Ovary (tissue), 9 donors: ENCODE results near the gene PIM1. TPM values are rescaled to one million over a fixed set of nuclear protein-coding genes. Genes with fewer than 3 reads are reported as not detected.

ENCODE experiments used
- DNase-seq, 5 donors: peaks; one replicate each; pipeline ENCODE4 v3.0.0-alpha.2; 2019 to 2020
- H3K27ac ChIP-seq, 2 donors: fragments of 200-600 bp; one replicate each; pipeline versions ENCODE4 v1.5.1 to v1.8.0; 2019 to 2022
- H3K27me3 ChIP-seq: fragments of 200-600 bp; one replicate; pipeline ENCODE4 v1.8.0; 2022
- H3K36me3 ChIP-seq: fragments of 200-600 bp; sonication (generic); one replicate; pipeline ENCODE4 v1.5.1; 2019
- H3K4me1 ChIP-seq: one replicate; pipeline ENCODE4 v1.8.1; 2013; ENCODE audit warnings: mild to moderate bottlenecking, moderate library complexity; ENCODE audit not compliant: insufficient read depth
- H3K4me3 ChIP-seq: fragments of 200-600 bp; sonication (generic); one replicate; pipeline ENCODE4 v1.5.1; 2017
- H3K9me3 ChIP-seq, 2 donors: fragments of 200-600 bp in 1 of 2; sonication (generic) in 1 of 2; one replicate each; pipeline versions ENCODE4 v1.5.1 to v1.8.1; 2013 to 2019; ENCODE audit warnings: mild to moderate bottlenecking in 1 of 2, moderate library complexity in 1 of 2
- EP300 ChIP-seq: sonication (generic); formaldehyde crosslinking; IDR thresholded peaks from one replicate; pipeline ENCODE4 v1.6.1; 2017; ENCODE audit warnings: antibody characterized with exemption
- POLR2A ChIP-seq: fragments of 450-650 bp; IDR thresholded peaks from one replicate; pipeline ENCODE4 v1.6.1; 2017; ENCODE audit warnings: antibody characterized with exemption, mild to moderate bottlenecking, moderate library complexity
- WGBS, 3 donors: extraction: QIAGEN DNeasy Blood & Tissue Kit in 1 of 3; methylation state at CpG; one replicate each; pipeline versions ENCODE4 v1.1.5 to v1.1.7; 2013 to 2017; 5-methylcytosine and 5-hydroxymethylcytosine counted together
- intact Hi-C, 4 donors: fragments of 100-400 bp; cut with DNase I; formaldehyde crosslinking; loops; one replicate each; pipeline versions ENCODE4 v1.11.0 to v1.15.1; 2022 to 2023
- polyA plus RNA-seq, 2 donors: library from polyadenylated mRNA; stranded (reverse); fragments of 200-250 nt in 1 of 2; fragments of 350-450 nt in 1 of 2; fragmentation: Illumina TruSeq in 1 of 2; extraction: RNeasy Lipid Tissue Mini Kit (QIAGEN cat#74804) in 1 of 2; gene quantifications; one replicate each; pipeline ENCODE4 v1.2.3, GENCODE V29; 2013 to 2014
- total RNA-seq, 7 donors: library from RNA; depleted of rRNA in 2 of 7; stranded (reverse); fragments of >200 nt in 2 of 7; fragmentation: NEBNext Ultra II Directional in 3 of 7; extraction: Animal tissue kit (Norgen Biotek cat#: 25700) in 3 of 7; gene quantifications; one replicate each; pipeline versions ENCODE4 v1.1.0 to v1.2.4, GENCODE V29; 2016 to 2023
- TF ChIP-seq, protein P1 (sequence below), 3 donors: fragments of 450-650 bp in 2 of 3; fragments of 200-600 bp in 1 of 3; IDR thresholded peaks; one replicate each; pipeline versions ENCODE4 v1.5.1 to v1.8.0; 2016 to 2022; ENCODE audit warnings: antibody characterized with exemption in 3 of 3, mild to moderate bottlenecking in 1 of 3
- donor health status: DM: no; HTN: no; CAD: no; lungs with moderate emphysema.
- donor health status: DM: no; HTN: no; CAD: no.
- donor health status: Bipolar disorder and iron deficiency.
- donor health status: DM: yes; HTN: yes; CAD: no.
- donor health status: DM: no; HTN: no; CAD: no.
- donor health status: DM: yes; HTN: yes; CAD: no.

The PIM1 gene
- total and polyA plus RNA-seq, 9 donors: 34.2 to 135 (median 64.9) TPM

DNA sequence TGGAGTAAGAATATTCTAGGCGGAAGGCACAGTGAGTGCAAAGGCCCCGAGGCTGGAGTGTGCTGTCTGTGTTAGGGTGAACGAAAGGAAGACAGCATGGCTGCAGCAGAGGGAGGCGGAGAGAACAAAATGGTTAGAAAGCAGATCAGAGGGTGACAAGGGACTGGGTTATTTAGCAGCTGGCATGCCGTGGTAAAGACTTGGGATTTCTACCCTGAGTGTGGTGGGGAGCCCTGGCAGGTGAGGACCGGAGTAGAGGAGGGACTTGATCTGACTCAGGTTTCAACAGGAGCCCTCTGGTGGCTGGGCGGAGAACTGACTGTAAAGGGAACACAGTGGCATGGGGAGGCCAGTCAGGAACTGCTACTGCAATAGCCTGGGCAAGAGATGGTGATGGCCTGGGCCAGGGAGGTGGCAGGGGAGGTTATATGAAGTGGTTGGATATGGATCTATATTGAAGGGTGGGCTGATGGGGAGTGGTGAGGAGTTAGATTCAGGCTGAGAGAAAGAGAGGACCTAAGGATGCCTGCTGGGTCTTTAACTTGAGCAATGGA lies 38.0 kb downstream of the PIM1 start:
- no peaks in the 10 kb centered on the region for H3K4me1 ChIP-seq
- no peaks in the 10 kb centered on the region for H3K9me3 ChIP-seq
- no peak overlapping the region for H3K27ac ChIP-seq
- WGBS, 3 donors: 72 to 74% (median 73%) methylated on average over 7 of the region's 7 CpGs
- intact Hi-C loops: loop anchor here in 3 of 4 donors (2.0 to 10.0 kb wide), 5 partner anchors 36 to 713 kb away; partner anchors contain the start of genes C6orf89 (in 1 of the 3) and PIM1 (in 1 of the 3)
- H3K27me3 ChIP-seq: no peaks in the 10 kb centered on the region
- H3K4me3 ChIP-seq: no peak overlapping the region
- peak; percentile 48 to 77 (median 65) for DNase-seq
- TF ChIP-seq POLR2A: no peak
- TF ChIP-seq, protein P1, sequence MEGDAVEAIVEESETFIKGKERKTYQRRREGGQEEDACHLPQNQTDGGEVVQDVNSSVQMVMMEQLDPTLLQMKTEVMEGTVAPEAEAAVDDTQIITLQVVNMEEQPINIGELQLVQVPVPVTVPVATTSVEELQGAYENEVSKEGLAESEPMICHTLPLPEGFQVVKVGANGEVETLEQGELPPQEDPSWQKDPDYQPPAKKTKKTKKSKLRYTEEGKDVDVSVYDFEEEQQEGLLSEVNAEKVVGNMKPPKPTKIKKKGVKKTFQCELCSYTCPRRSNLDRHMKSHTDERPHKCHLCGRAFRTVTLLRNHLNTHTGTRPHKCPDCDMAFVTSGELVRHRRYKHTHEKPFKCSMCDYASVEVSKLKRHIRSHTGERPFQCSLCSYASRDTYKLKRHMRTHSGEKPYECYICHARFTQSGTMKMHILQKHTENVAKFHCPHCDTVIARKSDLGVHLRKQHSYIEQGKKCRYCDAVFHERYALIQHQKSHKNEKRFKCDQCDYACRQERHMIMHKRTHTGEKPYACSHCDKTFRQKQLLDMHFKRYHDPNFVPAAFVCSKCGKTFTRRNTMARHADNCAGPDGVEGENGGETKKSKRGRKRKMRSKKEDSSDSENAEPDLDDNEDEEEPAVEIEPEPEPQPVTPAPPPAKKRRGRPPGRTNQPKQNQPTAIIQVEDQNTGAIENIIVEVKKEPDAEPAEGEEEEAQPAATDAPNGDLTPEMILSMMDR (IDR thresholded peaks at IDR 0.05): peak in 2 of 3 donors; percentile 28 to 35
- H3K36me3 ChIP-seq: no peaks in the 10 kb centered on the region

DNA sequence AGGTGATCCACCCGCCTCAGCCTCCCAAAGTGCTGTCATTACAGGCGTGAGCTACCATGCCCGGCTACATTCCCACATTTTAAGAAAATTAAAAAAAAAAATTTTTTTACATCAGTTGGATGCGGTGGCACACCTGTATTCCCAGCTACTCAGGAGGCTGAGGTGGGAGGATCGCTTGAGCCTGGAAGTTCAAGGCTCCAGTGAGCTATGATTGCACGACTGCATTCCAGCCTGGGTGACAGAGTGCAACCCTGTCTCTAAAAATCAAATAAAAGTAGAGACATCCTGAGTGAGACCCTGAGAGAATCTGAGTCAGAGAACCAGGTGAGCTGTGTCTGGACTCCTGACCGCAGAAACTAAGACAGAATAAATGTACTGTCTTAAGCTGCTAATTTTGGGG lies 38.8 kb downstream of the PIM1 start:
- no peak overlapping the region for H3K27ac ChIP-seq
- intact Hi-C loops: loop anchor here in 3 of 4 donors (2.0 to 10.0 kb wide), 5 partner anchors 36 to 714 kb away; partner anchors contain the start of genes C6orf89 (in 1 of the 3) and PIM1 (in 1 of the 3)
- H3K27me3 ChIP-seq: no peaks in the 10 kb centered on the region
- no peaks in the 10 kb centered on the region for H3K36me3 ChIP-seq
- no peaks in the 10 kb centered on the region for H3K4me1 ChIP-seq
- DNase-seq: no peak
- TF ChIP-seq, protein P1 (IDR thresholded peaks at IDR 0.05): no peak
- 90 to 95% (median 90%) methylated on average over 7 of the region's 7 CpGs for WGBS, 3 donors
- no peaks in the 10 kb centered on the region for H3K9me3 ChIP-seq
- no peak overlapping the region for H3K4me3 ChIP-seq

DNA sequence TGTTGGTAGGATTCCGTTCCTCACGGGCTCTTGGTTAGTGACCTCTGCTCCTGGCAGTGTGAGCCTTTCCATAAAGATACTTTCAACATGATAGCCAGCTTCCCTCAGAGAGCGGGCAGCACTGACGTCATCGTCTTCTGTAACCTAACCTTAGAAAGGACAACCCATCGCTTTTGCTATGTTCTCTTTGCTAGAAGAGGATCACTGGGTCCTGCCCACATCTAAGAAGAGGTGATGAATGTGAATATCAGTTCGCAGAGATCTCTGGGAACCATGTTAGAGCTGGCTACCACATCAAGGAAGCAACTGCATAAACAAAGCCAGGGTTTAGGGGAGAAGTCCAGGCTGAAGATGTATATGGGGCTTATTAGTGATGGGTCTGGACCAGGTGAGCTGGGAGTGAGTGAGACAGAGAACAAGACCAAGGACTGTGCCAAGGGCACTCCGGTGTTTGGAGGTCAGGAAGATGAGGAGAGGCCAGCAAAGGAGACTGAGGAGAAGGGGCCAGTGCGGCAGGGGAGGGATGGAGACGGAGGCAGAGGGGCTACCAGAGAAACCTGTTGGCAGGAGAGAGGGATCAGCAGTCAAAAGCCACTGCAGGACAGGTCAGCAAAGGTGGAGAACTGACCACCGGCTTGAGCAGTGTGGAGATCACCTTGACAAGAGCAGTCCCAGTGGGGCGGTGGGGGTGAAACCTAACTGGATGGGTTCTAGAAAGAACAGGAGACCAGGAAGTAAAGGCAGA lies 39.7 kb downstream of the PIM1 start:
- Histone ChIP-seq H3K9me3 (no peaks in the 10 kb centered on the region), H3K36me3 (no peaks in the 10 kb centered on the region), H3K4me1 (no peaks in the 10 kb centered on the region), H3K4me3 (no peak overlapping the region), H3K27ac (no peak overlapping the region), H3K27me3 (no peaks in the 10 kb centered on the region)
- 84 to 89% (median 85%) methylated on average over 12 of the region's 12 CpGs for WGBS, 3 donors
- intact Hi-C loops: loop anchor here in 3 of 4 donors (2.0 to 10.0 kb wide), 6 partner anchors 37 to 715 kb away; partner anchors contain the start of genes C6orf89 (in 1 of the 3) and PIM1 (in 1 of the 3)
- DNase-seq: no peak
- TF ChIP-seq POLR2A: no peak
- TF ChIP-seq, protein P1 (IDR thresholded peaks at IDR 0.05): no peak
- TF ChIP-seq EP300: no peak

DNA sequence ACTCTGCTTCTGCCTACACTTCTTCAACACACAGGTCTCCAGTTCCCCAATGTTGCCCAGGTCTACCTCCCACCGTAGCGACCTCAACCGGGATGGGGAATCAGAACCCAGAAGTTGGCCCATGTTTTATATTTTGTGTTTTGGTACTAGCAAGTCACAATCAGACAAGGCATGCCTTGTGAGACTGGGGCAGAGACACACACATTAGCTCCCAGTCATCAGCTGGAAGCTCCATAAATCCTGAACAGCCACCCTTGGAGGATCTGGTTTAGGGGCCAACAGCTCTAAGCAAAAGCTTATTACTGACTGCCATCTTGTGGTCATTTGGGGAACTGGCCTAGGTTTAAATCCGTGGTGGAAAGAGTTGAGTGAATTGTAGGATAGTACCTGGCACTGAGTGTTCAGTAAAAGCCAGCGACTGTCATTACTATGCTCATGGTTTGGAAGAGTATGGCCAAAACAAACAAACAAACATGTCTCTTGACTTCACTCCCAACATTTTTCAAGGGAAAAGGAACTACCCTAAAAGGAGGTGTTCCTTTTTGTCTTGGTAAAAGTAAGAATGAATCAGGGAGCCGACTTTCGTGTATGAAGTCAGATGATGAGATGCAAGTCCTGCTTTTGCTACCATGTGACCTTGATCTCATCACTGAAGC lies 40.5 kb downstream of the PIM1 start:
- H3K9me3 ChIP-seq: no peaks in the 10 kb centered on the region
- no peaks in the 10 kb centered on the region for H3K4me1 ChIP-seq
- DNase-seq: peak in 4 of 5 donors; percentile 67 to 89 (median 75)
- intact Hi-C loops: loop anchor here in 2 of 4 donors (2.0 to 5.0 kb wide), 2 partner anchors 182 to 183 kb away; no protein-coding TSS in a partner anchor
- no peaks in the 10 kb centered on the region for H3K36me3 ChIP-seq
- no peaks in the 10 kb centered on the region for H3K27me3 ChIP-seq
- TF ChIP-seq EP300 (no peak), POLR2A (peak; percentile 19)
- TF ChIP-seq, protein P1 (IDR thresholded peaks at IDR 0.05): peak; percentile 90 to 95 (median 95)
- no peak overlapping the region for H3K27ac ChIP-seq
- WGBS, 3 donors: 57 to 64% (median 62%) methylated on average over 7 of the region's 7 CpGs
- H3K4me3 ChIP-seq: no peak overlapping the region
